ENCODE data around the gene CNGA4. TPM values are rescaled to one million over a fixed set of nuclear protein-coding genes. Genes with fewer than 3 reads are reported as not detected.

CNGA4 gene
- total and polyA plus RNA-seq, 2 of the 13 experiments (the other 11 are each of a cell fraction or from before 2014, with no cell fraction given) = 0.03 TPM; not detected in 1

DNA sequence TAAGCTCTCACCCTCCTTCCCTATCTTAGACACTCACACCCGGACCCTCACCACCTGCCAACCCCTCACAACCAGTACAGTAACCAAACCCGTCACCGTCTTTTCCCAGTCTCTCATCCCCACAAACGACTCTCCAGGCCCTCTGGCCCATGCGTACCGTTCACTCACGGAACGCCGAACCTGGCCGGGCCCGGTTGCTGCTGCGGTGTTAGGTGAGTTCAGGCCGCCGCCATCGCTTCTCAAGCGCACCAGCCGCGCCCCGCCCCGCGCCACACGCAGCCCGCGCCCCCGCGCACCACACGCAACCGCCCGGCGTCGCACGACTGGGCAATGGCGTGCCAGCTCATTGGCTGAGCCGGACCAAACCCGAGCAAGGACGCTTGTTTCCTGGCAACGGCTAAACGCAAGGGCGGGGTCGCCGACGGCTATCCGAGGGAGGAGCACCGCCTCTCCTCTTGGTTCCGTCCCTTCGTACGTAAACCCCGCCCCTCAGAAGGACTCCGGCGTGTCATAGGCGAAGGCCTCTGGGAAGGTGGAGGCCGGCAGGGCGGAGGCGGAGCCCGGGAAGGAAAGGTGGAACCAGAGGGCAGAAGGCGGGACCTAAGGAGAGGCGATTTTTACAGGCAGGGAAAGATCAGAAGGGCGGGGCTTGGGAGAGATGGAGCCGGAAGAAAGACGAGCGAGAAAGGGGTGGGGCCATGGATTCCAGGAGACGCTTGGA lies 4.3 kb upstream of the CNGA4 start, which contains the start of gene FHIP1B (continued):
- no peak for TF ChIP-seq ZNF616 (CRISPR knock-in tag; IDR thresholded peaks at IDR 0.05; ENCODE audit: low read depth)
- TF ChIP-seq FOXK1 (CRISPR knock-in tag; IDR thresholded peaks at IDR 0.05; ENCODE audit: borderline replicate concordance, low read depth) = peak; percentile 61; the same call in 1 of the 2 replicates
- TF ChIP-seq DMAP1 (CRISPR knock-in tag; IDR thresholded peaks at IDR 0.05) = peak; percentile 71
- no peak for TF ChIP-seq ZNF644 (CRISPR knock-in tag; IDR thresholded peaks at IDR 0.05; ENCODE audit: low read depth)
- no peak for TF ChIP-seq ZNF292 (CRISPR knock-in tag; IDR thresholded peaks at IDR 0.05; ENCODE audit: borderline replicate concordance, low read depth)
- no peak for TF ChIP-seq KDM4B (CRISPR knock-in tag; IDR thresholded peaks at IDR 0.05)
- TF ChIP-seq REPIN1 (CRISPR knock-in tag; IDR thresholded peaks at IDR 0.05; ENCODE audit: borderline replicate concordance, low read depth) = no peak
- TF ChIP-seq CREBL2 (CRISPR knock-in tag; IDR thresholded peaks at IDR 0.05; ENCODE audit: borderline replicate concordance) = no peak
- TF ChIP-seq, protein P1, sequence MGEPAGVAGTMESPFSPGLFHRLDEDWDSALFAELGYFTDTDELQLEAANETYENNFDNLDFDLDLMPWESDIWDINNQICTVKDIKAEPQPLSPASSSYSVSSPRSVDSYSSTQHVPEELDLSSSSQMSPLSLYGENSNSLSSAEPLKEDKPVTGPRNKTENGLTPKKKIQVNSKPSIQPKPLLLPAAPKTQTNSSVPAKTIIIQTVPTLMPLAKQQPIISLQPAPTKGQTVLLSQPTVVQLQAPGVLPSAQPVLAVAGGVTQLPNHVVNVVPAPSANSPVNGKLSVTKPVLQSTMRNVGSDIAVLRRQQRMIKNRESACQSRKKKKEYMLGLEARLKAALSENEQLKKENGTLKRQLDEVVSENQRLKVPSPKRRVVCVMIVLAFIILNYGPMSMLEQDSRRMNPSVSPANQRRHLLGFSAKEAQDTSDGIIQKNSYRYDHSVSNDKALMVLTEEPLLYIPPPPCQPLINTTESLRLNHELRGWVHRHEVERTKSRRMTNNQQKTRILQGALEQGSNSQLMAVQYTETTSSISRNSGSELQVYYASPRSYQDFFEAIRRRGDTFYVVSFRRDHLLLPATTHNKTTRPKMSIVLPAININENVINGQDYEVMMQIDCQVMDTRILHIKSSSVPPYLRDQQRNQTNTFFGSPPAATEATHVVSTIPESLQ (CRISPR knock-in tag; conservative IDR thresholded peaks at IDR 0.05) = no peak
- TF ChIP-seq ZEB1 (IDR thresholded peaks at IDR 0.05; ENCODE audit: insufficient replicate concordance, low read depth) = no peak
- TF ChIP-seq ZNF274 (CRISPR knock-in tag; IDR thresholded peaks at IDR 0.05) = no peak
- TF ChIP-seq SKIL (CRISPR knock-in tag; IDR thresholded peaks at IDR 0.05; ENCODE audit: borderline replicate concordance) = no peak
- TF ChIP-seq HBP1 (CRISPR knock-in tag; IDR thresholded peaks at IDR 0.05; ENCODE audit: low read depth) = no peak
- no peak for TF ChIP-seq NR3C1 (CRISPR knock-in tag; IDR thresholded peaks at IDR 0.05)
- TF ChIP-seq ZNF776 (CRISPR knock-in tag; IDR thresholded peaks at IDR 0.05) = no peak; the same call in 1 of the 2 replicates
- TF ChIP-seq ZNF564 (CRISPR knock-in tag; IDR thresholded peaks at IDR 0.05) = no peak
- TF ChIP-seq CEBPB (IDR thresholded peaks at IDR 0.05; ENCODE audit: borderline replicate concordance, low read depth, low read length) = peak; percentile 19; the same call in 1 of the 2 replicates
- no peak for TF ChIP-seq MIXL1 (CRISPR knock-in tag; IDR thresholded peaks at IDR 0.05)
- TF ChIP-seq NR2F6 (IDR thresholded peaks at IDR 0.05) = no peak
- no peak for TF ChIP-seq NR2F6 (CRISPR knock-in tag; IDR thresholded peaks at IDR 0.05)
- no peak for TF ChIP-seq JUN (CRISPR knock-in tag; IDR thresholded peaks at IDR 0.05)
- TF ChIP-seq RORA (CRISPR knock-in tag; IDR thresholded peaks at IDR 0.05) = no peak
- TF ChIP-seq BATF2 (CRISPR knock-in tag; IDR thresholded peaks at IDR 0.05) = no peak
- peak; percentile 87; the same call in 1 of the 2 replicates for TF ChIP-seq TBX2 (CRISPR knock-in tag; IDR thresholded peaks at IDR 0.05; ENCODE audit: borderline replicate concordance)
- TF ChIP-seq ARHGAP35 (CRISPR knock-in tag; IDR thresholded peaks at IDR 0.05; ENCODE audit: borderline replicate concordance) = no peak
- TF ChIP-seq RFXAP (CRISPR knock-in tag; IDR thresholded peaks at IDR 0.05; ENCODE audit: borderline replicate concordance) = 0 out of 2 replicates have a peak, but pooled peaks have one; percentile 27
